GM18951 (cell line): ENCODE data around the gene THSD7B.
"Not testable (repeated sequence)": the region's sequence is repeated elsewhere in the genome, so short reads cannot be mapped to it uniquely, and the experiment has no call there.

Experiments
- POLR2A ChIP-seq: IDR thresholded peaks from 4 replicates; pipeline ENCODE4 v1.6.1; 2011; ENCODE audit warnings: mild to moderate bottlenecking; ENCODE audit not compliant: insufficient read length, insufficient read depth; ENCODE audit errors: extremely low read depth
- in situ Hi-C: fragments of 300-500 bp; cut with MboI; formaldehyde crosslinking; loops from one replicate; pipeline ENCODE4 v1.12.0; 2022; ENCODE audit warnings: low sequenced_read_pairs, mixed read lengths, inconsistent platforms; ENCODE audit not compliant: unreplicated experiment

THSD7B gene

GRCh38 chr2:137566387-137566786 is 801.0 kb downstream of the THSD7B start:
- no peak for TF ChIP-seq POLR2A
- in situ Hi-C loops = no loop called here

GRCh38 chr2:137570484-137570883 is 805.1 kb downstream of the THSD7B start:
- no peak for TF ChIP-seq POLR2A
- in situ Hi-C loops = no loop called here

- in situ Hi-C loops = not testable (repeated sequence)
Observed at GRCh38 chr2:137587834-137588233, 822.5 kb downstream of the THSD7B start.

- in situ Hi-C loops = not testable (repeated sequence)
Observed at GRCh38 chr2:137588578-137588977, 823.2 kb downstream of the THSD7B start.

GRCh38 chr2:137590102-137590501 is 824.8 kb downstream of the THSD7B start:
- in situ Hi-C loops = no loop called here
- no peak for TF ChIP-seq POLR2A

GRCh38 chr2:137607722-137608318 is 842.5 kb downstream of the THSD7B start:
- in situ Hi-C loops = no loop called here
- no peak for TF ChIP-seq POLR2A

- in situ Hi-C loops = no loop called here
- TF ChIP-seq POLR2A = no peak
Observed at GRCh38 chr2:137638932-137639331, 873.6 kb downstream of the THSD7B start.

- no peak for TF ChIP-seq POLR2A
- in situ Hi-C loops = no loop called here
Observed at GRCh38 chr2:137644731-137645130, 879.4 kb downstream of the THSD7B start.

- TF ChIP-seq POLR2A = no peak
- in situ Hi-C loops = no loop called here
Observed at GRCh38 chr2:137654046-137654445, 888.7 kb downstream of the THSD7B start.

- no peak for TF ChIP-seq POLR2A
- in situ Hi-C loops = no loop called here
Observed at GRCh38 chr2:137655814-137656213, 890.5 kb downstream of the THSD7B start.

GRCh38 chr2:137658433-137658832 is 893.1 kb downstream of the THSD7B start:
- in situ Hi-C loops = no loop called here
- no peak for TF ChIP-seq POLR2A

GRCh38 chr2:137659616-137660015 is 894.3 kb downstream of the THSD7B start:
- in situ Hi-C loops = no loop called here
- TF ChIP-seq POLR2A = no peak

- in situ Hi-C loops = no loop called here
- TF ChIP-seq POLR2A = no peak
Observed at GRCh38 chr2:137670111-137670510, 904.8 kb downstream of the THSD7B start.

GRCh38 chr2:137672989-137673552 is 907.7 kb downstream of the THSD7B start:
- in situ Hi-C loops = no loop called here
- no peak for TF ChIP-seq POLR2A

- TF ChIP-seq POLR2A = no peak
- in situ Hi-C loops = no loop called here
Observed at GRCh38 chr2:137674991-137675390, 909.6 kb downstream of the THSD7B start.
